Eye (tissue), 1 donor: ENCODE results near the gene DNAJC11.
"Not testable (repeated sequence)": the region's sequence is repeated elsewhere in the genome, so short reads cannot be mapped to it uniquely, and the experiment has no call there.

Source experiments
- DNase-seq: peaks from one replicate; pipeline ENCODE4 v3.0.0-alpha.2; 2015

DNAJC11 gene, protein sequence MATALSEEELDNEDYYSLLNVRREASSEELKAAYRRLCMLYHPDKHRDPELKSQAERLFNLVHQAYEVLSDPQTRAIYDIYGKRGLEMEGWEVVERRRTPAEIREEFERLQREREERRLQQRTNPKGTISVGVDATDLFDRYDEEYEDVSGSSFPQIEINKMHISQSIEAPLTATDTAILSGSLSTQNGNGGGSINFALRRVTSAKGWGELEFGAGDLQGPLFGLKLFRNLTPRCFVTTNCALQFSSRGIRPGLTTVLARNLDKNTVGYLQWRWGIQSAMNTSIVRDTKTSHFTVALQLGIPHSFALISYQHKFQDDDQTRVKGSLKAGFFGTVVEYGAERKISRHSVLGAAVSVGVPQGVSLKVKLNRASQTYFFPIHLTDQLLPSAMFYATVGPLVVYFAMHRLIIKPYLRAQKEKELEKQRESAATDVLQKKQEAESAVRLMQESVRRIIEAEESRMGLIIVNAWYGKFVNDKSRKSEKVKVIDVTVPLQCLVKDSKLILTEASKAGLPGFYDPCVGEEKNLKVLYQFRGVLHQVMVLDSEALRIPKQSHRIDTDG

DNA sequence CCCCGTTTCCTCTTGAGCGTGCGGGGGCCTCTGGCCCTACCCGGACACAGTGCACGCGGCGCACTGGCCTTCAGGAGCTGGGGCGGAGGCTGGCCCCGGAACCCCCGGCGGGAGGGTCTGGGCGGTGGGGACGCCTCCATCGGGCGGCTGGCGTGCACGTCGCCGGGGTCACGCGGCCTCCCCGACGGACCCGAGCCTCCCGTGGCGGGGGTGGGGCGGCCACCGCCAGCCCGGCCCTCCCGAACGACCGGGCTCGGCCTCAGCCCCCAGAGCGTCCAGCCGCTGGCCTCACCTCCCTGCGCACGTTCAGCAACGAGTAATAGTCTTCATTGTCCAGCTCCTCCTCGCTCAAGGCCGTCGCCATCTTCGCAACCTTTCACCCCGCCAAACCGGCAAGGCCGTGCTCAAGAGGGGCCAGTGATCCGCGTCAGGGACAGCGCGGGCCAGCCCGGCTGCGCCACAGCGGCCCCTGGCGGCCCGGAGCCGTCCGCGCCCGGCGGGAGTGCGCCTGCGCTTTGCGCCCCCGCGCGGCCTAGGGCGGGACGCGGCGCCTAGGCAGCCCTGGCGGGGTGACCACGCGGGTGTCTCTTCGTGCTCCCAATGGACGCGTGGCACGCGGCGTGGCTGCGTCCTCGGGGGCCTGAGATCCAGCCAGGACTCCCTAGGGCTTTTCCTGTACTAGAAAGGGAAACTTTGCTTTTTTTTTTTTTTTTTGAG lies at the start of gene DNAJC11:
TSS of gene DNAJC11 (minus strand) at position 380 of the 717 bp plus-strand sequence. CDS start at position 364, 16 bp downstream.
- peak; percentile 94 for DNase-seq

DNA sequence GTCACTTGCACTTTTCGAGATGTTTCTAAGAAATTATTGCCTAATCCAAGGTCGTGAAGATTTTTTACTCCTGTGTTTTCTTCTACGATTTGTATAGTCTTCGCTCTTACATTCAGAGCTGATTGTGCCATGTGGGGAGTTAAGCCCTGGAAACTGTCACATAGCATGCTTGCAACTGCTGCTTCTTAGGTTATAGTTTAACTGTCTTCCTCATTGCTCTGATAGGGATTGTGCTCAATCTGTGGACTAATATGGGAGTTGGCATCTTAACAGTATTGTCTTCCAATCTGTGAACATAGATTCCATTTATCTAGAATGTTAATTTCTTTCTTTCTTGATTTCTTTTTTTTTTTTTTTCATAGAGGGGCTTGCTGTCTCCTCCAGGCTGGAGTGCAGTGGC lies 48.9 kb upstream of the DNAJC11 start:
- no peak for DNase-seq

DNA sequence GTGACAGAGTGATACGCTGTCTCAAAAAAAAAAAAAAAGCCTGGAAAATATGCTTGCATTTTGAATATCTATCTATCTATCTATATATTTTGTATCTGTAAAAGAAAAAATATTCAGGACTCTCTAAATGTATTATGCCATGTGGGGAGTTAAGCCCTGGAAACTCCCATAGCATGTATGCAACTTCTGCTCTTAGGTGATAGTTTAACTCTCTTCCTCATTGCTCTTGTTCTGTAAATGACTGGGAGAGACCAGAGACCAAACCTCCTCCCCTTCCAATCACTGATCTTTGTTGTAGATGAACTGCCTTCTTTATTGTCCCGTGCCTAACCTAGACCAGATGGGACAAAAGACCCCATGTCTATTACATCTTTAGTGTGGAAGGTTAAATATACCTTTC lies 46.1 kb upstream of the DNAJC11 start:
- DNase-seq, result no peak

DNA sequence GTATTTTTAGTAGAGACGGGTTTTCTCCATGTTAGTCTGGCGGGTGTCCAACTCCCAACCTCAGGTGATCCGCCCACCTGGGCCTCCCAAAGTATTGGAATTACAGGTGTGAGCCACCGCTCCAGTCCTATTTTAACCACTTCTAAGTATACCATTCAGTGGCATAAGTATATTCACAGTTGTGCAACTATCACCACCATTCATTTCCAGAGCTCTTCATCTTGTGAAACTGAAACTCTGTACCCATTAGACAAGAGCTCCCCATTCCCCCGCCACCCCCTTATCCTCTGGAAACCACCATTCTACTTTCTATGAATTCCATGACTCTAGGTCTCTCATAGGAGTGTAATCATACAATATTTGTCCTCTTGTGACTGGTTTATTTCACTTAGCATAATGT lies 43.5 kb upstream of the DNAJC11 start:
- no peak for DNase-seq

DNA sequence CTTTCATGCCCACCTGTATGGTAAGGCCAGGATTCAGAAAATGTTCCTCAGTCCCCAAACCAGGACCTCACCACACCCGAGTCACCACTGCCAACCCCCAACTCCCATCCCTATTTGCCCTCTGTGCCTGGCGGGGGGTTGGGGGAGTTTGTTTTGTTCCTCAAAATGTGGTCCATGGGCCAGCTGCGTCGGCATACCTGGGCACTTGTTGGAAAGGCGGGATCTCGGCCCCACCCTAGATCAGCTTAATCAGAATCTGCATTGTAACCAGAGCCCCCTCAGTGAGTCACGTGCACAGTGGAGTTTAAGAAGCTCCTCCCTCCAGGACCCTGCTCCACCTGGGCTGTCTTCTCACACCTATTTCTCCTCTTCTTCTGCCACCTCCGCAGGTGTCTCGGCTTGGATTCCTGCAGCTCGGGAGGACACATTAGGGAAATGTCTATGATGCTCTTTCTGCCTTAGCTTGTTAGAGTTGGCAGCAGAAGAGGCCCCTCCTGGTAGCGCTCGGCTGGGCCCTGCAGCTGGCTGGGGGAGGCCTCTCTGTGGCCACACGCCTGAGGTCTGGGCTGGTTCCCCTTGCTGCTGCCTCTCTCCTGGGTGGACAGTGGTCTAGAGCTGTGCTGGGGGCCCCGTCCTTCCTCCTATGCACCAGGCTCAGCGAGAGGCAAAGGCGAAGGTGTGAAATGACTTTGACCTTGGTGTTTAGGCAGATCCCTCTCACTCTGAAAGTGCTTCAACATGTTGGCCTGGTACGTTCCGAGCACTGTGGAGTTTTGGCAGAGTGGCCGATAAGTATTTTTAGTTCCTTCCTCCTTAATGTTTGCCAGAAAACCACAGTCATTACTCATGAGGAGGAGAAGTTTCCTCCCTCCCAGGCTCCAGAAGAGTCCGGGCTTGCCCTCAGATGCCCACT lies 41.8 kb upstream of the DNAJC11 start:
- peak; percentile 32 for DNase-seq

DNA sequence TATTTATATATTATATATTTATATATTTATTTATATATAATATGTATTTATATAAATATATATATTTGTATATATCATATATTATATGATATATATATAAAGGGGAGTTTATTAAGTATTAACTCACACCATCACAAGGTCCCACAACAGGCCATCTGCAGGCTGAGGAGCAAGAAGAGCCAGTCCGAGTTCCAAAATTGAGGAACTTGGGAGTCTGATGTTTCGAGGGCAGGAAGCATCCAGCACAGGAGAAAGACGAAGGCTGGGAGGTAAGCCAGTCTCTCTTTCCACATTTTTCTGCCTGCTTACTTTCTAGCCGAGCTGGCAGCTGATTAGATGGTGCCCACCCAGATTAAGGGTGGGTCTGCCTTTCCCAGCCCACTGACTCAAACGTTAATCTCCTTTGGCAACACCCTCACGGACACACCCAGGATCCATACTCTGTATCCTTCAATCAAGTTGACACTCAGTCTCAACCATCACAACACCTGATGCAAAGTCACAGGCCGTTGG lies 41.1 kb upstream of the DNAJC11 start:
- peak; percentile 60 for DNase-seq

DNA sequence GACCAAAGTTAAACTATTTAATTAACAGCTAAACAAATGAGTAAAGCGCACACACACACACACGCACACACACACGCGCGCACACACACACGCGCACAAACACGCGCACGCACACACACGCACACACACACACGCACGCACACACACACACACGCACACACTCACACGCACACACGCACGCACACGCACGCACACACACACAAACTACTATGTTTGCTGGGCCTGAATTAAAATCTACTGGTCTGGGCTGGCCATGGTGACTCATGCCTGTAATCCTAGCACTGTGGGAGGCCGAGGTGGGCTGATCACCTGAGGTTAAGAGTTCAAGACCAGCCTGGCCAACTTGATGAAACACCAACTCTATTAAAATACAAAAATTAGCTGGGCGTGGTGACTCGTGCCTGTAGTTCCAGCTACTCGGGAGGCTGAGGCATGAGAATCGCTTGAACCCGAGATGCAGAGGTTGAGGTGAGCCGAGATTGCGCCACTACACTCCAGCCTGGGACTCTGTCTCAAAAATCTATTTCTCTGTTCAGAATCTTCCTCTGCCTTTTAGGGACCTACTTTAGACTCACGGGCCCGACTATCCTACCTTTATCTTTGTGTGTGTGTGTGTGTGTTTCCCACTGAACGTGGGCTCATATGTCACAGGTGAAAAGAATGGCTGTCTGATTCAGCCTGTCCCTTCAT lies 37.5 kb upstream of the DNAJC11 start:
- DNase-seq, result no peak

DNA sequence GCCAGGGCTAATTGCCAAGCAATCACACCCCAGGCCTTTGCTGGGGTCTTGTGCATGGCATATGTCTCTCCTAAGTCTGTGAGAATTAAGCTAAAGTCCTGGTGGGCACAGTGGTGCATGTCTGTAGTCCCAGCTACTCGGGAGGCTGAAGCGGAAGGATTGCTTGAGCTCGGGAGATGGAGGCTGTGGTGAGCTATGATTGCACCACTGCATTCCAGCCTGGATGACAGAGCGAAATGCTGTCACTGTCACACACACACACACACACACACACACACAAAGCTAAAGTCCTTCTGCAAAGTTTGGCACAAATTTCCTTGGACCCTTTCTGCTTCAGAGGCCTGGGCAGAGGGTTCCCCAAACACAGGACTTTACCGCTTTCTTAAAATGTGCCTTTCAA lies 31.3 kb upstream of the DNAJC11 start:
- no peak for DNase-seq

DNA sequence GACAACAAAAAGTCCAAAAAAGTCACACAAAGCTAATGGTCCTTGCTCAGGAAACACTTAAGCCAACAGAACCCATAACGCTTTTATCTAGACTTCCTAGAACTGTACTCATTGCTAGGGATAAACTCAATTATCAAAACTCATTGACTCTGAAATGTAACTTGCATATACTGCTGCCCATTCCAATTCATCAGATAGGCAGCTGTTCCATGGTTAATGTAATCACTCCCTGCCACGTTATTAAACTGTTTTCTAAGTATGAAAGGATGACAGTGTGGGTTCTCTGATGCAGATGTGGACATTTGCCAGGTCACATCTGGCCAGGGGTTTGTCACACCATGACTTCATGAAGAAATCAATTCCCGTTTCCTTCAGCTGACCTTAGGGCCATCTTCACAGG lies 30.3 kb upstream of the DNAJC11 start:
- no peak for DNase-seq

DNA sequence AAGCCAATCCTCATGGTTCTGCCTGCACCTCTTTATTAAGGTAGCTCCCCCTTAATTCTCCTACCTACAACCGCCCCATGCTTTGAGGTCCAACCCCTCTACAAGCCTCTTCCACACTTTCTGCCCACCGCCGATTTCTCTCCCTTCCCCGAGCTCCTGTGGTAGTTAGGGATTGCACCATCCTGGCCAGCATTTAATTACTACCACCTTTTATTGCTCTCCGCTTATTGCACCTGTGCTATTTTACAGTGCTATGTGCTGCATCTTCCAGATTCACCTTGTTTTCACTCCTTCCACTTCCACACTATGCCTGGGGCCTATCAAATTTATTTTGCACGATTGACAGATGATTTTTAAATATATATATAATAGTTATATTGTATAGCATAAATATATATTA lies 29.3 kb upstream of the DNAJC11 start:
- no peak for DNase-seq

DNA sequence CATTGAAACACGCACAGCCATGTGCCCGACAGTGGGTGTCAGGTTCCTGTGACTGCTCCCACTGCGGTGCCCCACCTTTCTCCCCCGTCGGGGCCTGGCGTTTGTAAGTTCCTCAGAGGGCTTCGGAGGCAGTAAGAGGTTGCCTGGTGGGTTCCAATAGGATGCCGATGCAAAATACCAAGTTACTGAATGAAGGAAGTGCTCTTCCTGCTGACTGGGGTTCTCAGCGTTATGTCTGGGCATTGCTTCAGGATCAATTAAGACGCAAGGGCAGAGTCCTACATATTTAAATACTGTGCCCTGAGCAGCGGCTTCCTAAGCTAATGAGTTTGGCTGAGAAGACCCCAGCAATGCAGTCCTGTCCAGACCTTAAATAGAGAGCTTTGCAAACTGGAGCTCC lies 28.9 kb upstream of the DNAJC11 start:
- no peak for DNase-seq

DNA sequence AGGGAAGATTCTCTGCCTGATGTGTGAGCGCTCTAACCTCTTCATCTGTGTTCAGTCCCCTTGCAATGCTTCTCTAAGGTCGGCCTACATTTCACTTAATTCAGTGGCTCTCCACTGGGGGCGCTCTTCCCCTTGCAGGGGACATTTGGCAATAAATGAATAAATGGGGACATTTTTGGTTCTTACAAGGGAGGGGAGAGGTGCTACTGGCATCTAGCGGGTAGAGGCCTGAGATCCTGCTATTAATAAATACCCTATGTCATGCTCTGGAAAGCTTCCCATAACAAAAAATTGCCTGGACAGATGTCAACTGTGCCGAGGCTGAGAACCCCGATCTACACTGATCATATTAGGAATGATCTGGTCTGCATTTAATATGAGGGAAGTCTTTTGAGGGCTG lies 25.9 kb upstream of the DNAJC11 start:
- DNase-seq, result peak; percentile 80

DNA sequence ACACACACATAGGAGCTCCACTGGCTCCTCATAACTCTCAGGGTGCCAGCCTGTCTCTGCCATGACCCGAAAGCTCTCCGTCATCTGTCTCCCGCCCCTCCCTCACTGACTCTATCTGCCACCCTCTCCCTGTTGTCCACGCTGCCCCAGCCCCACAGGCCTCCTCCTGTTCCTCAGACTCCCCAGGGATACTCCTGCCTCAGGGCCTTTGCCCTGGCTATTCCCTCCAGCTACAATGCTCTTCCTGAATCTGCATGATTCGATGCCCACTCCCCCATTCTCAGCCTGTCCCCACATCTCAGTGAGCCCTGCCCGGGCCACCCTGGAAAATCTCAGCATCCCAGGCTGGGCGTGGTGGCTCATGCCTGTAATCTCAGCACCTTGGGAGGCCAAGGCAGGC lies 24.6 kb upstream of the DNAJC11 start:
- no peak for DNase-seq

DNA sequence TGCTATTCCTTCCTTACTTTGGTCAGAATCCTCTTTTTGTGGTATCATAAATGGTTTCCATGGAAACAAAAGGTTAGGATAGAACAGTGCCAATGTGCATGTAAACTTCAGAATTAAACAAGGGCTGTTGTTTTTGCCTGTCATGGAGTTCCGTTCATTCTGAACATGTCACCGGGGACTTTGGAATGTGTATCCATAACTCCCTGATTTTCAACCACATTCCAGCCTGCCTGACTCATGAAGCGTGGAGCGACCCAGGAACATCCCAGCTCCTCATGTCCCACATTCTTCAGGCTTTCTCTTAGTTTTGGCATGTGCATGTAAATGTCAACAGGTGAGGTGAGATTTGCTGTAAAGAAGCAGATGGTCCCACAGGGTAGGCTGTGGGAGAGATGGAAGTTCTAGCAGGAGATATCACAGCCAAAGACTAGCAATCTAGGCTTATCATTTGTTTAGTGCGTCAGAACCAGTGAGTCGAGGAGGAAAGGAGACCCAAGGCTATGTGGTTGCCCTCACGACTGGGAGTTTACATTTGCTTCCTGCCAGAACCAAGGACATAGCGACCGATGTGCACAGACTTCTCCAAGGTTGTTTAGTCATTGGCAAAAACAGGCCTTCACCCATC lies 23.0 kb upstream of the DNAJC11 start:
- no peak for DNase-seq

DNA sequence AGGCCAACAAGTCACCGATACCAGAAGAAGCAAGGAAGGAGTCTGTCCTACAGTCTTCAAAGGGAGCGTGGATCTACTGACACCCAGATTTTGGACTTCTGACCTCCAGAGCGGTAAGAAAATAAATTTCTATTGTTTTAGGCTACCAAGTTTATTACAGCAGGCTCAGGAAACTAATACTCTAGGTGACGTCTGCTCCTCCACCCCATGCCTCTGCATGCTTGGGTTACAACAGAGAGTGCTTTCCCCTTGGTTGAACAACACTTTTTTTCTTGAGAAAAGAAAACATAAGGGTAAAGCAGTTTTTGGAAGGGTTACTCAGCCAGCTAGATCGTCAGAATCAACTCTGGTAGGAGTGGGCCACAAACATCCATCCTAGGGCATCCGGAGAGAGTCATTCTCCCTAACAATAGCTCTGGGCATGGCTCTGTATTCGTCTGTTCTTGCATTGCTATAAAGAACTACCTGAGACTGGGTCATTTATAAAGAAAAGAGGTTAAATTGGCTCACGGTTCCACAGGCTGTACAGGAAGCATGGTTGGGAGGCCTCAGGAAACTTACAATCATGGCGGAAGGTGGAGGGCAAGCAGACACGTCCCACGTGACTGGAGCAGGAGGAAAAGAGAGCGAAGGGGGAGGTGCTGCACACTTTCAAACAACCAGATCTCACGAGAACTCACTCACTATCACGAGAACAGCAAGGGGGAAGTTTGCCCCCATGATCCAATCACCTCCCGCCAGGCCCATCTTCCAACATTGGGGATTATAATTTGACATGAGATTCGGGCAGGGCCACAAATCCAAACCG lies 22.2 kb upstream of the DNAJC11 start:
- no peak for DNase-seq

DNA sequence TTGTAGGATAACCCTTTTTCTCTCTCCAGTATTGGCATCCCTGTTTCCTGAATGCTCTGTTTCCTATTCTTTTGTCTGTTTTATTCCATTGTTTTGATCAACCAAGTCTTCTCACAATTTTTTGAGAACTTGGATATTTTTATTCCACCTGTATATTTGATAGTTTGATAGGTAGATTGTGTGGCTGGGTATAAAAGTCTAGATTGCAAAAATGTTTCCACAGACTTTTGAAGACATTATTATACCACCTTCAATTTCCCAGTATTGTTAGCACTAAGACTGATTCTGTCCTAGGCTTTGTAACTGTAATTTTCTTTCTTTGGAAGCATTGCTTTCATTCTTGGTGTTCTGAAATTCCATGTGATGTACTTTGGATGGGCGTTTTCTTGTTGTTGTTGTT lies 9.6 kb upstream of the DNAJC11 start:
- no peak for DNase-seq

DNA sequence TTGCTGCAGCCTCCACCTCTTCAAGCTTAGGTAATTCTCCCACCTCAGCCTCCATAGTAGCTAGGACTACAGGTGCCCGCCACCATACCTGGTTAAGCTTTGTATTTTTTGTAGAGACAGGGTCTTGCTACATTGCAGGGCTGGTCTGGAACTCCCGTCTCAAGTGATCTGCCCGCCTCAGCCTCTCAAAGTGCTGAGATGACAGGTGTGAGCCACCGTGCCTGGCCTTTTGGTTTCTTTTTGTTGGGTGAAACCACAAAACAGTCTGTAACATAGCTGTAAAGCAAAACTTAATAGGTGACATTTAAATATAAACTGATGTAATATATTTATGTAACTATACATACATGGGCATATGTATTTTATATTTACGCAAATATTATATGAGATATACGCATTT lies 3.1 kb upstream of the DNAJC11 start:
- DNase-seq, result no peak

DNA sequence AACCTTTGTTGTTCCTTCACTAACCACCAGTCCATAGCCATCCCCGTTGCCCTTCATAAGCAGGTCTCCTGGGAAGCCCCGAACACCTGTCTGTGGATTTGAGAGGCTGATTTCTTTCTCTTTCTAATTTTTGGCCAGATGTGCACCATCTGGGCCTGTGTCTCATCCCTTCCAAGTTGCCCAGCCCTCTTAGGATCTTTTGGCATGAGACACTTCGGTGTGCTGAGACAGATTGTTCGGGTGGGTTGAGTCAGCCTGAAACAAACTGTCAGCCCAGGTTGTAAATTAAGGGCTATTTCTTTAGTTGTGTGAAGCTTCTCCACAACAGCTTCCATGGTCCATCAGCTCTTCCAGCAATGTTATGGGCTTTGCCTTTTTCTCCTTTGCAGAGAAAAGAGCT lies 1.4 kb upstream of the DNAJC11 start:
- no peak for DNase-seq

DNA sequence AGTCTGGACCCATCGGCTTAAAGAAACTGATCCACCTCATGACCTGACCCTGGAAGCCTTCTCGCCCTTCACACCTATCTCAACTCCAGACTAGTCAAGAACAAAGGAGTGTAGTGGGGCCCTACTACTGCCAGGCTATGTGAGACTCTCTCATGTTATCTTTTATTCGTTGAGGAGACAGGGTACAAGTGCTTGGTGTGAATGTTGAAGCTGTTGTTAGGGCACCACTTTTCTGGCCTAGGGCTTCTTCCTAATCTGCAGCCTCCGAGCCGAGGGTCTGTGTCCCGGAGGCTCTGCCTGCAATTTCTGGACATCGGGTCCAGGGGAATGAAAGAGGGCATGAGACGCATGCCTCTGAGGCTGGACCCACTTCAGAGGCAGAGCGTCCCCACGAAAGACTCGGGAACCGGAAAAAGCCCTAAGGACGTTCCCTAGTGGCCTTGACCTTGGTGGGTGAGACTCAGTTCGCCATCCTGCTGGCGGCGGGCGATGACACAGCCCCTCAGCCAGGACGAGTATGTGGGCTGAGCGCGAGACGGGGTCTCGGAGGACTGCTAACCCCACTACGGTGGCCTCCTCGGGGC lies 671 bp downstream of the DNAJC11 start:
- no peak for DNase-seq

DNA sequence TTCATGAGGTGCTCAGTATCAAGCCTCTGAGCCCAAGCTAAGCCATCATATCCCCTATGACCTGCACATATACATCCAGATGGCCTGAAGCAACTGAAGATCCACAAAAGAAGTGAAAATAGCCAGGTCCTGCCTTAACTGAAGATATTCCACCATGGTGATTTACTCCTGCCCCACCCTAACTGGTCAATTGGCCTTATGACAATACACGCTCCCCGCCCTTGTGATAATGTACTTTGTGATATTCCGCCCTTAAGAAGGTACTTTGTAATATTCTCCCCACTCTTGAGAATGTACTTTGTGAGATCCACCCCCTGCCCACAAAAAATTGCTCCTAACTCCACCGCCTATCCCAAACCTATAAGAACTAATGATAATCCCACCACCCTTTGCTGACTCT lies 1.7 kb downstream of the DNAJC11 start:
- not testable (repeated sequence) for DNase-seq
